ENCODE results near the gene TRIP11. TPM values are rescaled to one million over a fixed set of nuclear protein-coding genes. Genes with fewer than 3 reads are reported as not detected.

TRIP11 gene
- polyA plus RNA-seq, 3 donors, result 6.1 to 15.6 (median 13.4) TPM

DNA sequence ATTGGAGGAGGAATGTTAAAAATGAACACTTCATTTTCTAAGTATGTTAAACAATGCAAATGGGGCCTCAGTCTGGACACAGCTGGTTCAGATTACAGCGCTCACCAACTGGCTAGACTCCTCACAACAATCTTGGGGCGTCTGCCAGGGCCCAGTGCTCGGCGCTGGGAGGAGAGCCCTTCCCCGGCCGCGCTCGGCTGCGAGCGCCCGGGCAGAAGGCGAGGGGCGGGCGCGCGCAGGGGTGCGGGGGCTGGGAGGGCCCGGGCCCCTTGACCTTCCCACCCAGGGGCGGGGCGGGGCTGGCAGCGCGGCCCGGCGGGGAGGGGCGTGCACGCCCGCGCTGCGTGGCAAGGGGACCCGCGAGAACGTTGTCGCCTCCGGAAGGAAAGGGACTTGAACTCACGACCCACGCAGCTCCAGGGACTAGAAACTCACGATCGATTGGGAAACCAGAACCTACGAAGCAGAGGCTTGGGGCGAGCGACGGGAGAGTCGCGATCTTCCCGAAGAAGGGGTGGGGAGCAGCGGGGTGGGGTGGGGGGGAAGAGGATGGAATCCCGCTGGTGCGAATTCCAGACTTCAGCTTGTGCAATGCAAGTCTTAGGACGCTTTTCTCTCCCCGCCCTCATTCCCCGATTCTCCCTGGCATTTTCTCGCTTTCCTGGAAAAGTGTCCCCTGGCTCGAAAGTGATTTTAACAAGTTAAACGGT lies 92.2 kb downstream of the TRIP11 start, which contains the start of gene FBLN5:
Gene FBLN5 (minus strand): TSS at position 220 of the 710 bp plus-strand sequence. CDS start 465 bp downstream, outside the sequence.
- H3K4me3 Mint-ChIP-seq, result peak within 1 kb of the TSS; percentile 75 to 97
- H3K9me3 Mint-ChIP-seq, result peaks cover 0 to 2% (median 0%) of the 10 kb centered on the region in 7 donors
- intact Hi-C loops (cut with micrococcal nuclease), result no loop called here
- H3K27ac Mint-ChIP-seq, result peak within 1 kb of the TSS in 1 of 7 donors; percentile 14
- Histone ChIP-seq H3K4me3 (replicated peaks in 1 of 3; ENCODE audit: low read depth in 2 of 3, low read length in 3 of 3) (peak within 1 kb of the TSS; percentile 36 to 73 (median 39)), H3K36me3 (replicated peaks in 1 of 2; ENCODE audit: control insufficient read depth in 1 of 2, insufficient read depth in 2 of 2, low read length in 2 of 2) (no peaks in the 10 kb centered on the region), H3K4me2 (replicated peaks; ENCODE audit: extremely low read depth, low read length, poor library complexity, severe bottlenecking) (peak within 1 kb of the TSS; percentile 88), H3K79me2 (ENCODE audit: insufficient read depth, low read length) (no peaks in the 10 kb centered on the region), H2AFZ (ENCODE audit: insufficient read depth, low read depth, low read length, poor library complexity, severe bottlenecking) (peak within 1 kb of the TSS; percentile 66), H3K9ac (ENCODE audit: insufficient read depth, low read length, poor library complexity, severe bottlenecking) (peak within 1 kb of the TSS; percentile 61), H3K9me3 (replicated peaks in 1 of 2; ENCODE audit: control insufficient read depth in 1 of 2, insufficient read depth in 1 of 2, low read length in 2 of 2) (no peaks in the 10 kb centered on the region), H3K27ac (ENCODE audit: low read depth in 1 of 2, low read length in 2 of 2) (no peak within 1 kb of the TSS), H3K4me1 (ENCODE audit: control insufficient read depth in 1 of 2, insufficient read depth in 2 of 2, low read length in 2 of 2) (peaks cover 14 to 17% of the 10 kb centered on the region in 2 donors), H4K20me1 (ENCODE audit: insufficient read depth, low read length) (no peaks in the 10 kb centered on the region), H3K27me3 (ENCODE audit: control insufficient read depth in 2 of 2, insufficient read depth in 2 of 2, low read length in 2 of 2) (peaks cover 7 to 16% of the 10 kb centered on the region in 2 donors)
- WGBS (ENCODE audit: insufficient coverage), result 6% methylated on average over 38 of the region's 54 CpGs
- peaks cover 6 to 21% (median 14%) of the 10 kb centered on the region in 3 donors for H3K27me3 Mint-ChIP-seq (ENCODE audit: low read depth in 3 of 3)
- no peaks in the 10 kb centered on the region for H3K36me3 Mint-ChIP-seq
- peaks cover 19% of the 10 kb centered on the region for H3K4me1 Mint-ChIP-seq
- TF ChIP-seq CTCF (IDR thresholded peaks at IDR 0.05), result no peak
- DNase-seq, result no peak

- 14% methylated on average over 26 of the region's 38 CpGs for WGBS (ENCODE audit: insufficient coverage)
- Histone ChIP-seq H3K4me1 (ENCODE audit: control insufficient read depth in 1 of 2, insufficient read depth in 2 of 2, low read length in 2 of 2) (peaks cover 18 to 22% of the 10 kb centered on the region in 2 donors), H3K36me3 (replicated peaks in 1 of 2; ENCODE audit: control insufficient read depth in 1 of 2, insufficient read depth in 2 of 2, low read length in 2 of 2) (no peaks in the 10 kb centered on the region), H3K79me2 (ENCODE audit: insufficient read depth, low read length) (no peaks in the 10 kb centered on the region), H3K4me2 (replicated peaks; ENCODE audit: extremely low read depth, low read length, poor library complexity, severe bottlenecking) (peak overlapping the region; percentile 88), H2AFZ (ENCODE audit: insufficient read depth, low read depth, low read length, poor library complexity, severe bottlenecking) (peak overlapping the region; percentile 66), H3K9ac (ENCODE audit: insufficient read depth, low read length, poor library complexity, severe bottlenecking) (peak overlapping the region; percentile 61), H3K9me3 (replicated peaks in 1 of 2; ENCODE audit: control insufficient read depth in 1 of 2, insufficient read depth in 1 of 2, low read length in 2 of 2) (no peaks in the 10 kb centered on the region), H3K27me3 (ENCODE audit: control insufficient read depth in 2 of 2, insufficient read depth in 2 of 2, low read length in 2 of 2) (peaks cover 7 to 16% of the 10 kb centered on the region in 2 donors), H3K4me3 (replicated peaks in 1 of 3; ENCODE audit: low read depth in 2 of 3, low read length in 3 of 3) (peak overlapping the region; percentile 36 to 73 (median 39)), H4K20me1 (ENCODE audit: insufficient read depth, low read length) (no peaks in the 10 kb centered on the region), H3K27ac (ENCODE audit: low read depth in 1 of 2, low read length in 2 of 2) (no peak overlapping the region)
- peak overlapping the region in 1 of 7 donors; percentile 14 for H3K27ac Mint-ChIP-seq
- intact Hi-C loops (cut with micrococcal nuclease), result no loop called here
- no peaks in the 10 kb centered on the region for H3K36me3 Mint-ChIP-seq
- peak overlapping the region; percentile 75 to 97 for H3K4me3 Mint-ChIP-seq
- TF ChIP-seq CTCF (IDR thresholded peaks at IDR 0.05), result no peak
- peaks cover 24% of the 10 kb centered on the region for H3K4me1 Mint-ChIP-seq
- no peak for DNase-seq
- peaks cover 6 to 20% (median 14%) of the 10 kb centered on the region in 3 donors for H3K27me3 Mint-ChIP-seq (ENCODE audit: low read depth in 3 of 3)
- H3K9me3 Mint-ChIP-seq, result no peaks in the 10 kb centered on the region
Measured at GRCh38 chr14:91946622-91947474, 93.0 kb downstream of the TRIP11 start.
